GDM1 (cell line): ENCODE data around the gene ATP6V1F.
A peak's percentile ranks its signal among the peaks of the same experiment; 100 is the strongest.

Source experiments
- DNase-seq: peaks from one replicate; lab custom pipeline; 2025; lab: John Stamatoyannopoulos, UW

The ATP6V1F gene

DNA sequence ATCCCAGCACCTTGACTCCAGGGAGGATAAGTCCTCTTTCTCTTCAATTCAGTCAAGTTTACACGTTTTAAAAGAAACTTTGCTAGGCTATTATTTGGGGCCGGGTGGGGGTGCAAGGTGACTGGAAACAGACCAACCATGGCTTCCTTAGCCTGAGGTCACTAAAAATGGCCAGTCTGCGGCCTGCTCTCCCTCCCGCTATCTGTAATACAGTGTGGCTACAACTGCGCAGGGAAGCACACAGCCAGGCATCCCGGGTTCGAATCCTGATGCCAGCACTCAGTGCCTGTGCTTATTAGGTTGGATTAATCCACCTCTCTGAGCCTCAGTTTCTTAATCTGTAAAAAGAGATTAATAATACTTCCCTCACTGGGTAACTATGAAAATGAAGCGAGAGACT lies 19.5 kb downstream of the ATP6V1F start:
- DNase-seq = no peak

GRCh38 chr7:128883622-128884448 lies 21.2 kb downstream of the ATP6V1F start:
- DNase-seq = peak; percentile 64

- DNase-seq = no peak
Observed at GRCh38 chr7:128884561-128885369, 22.1 kb downstream of the ATP6V1F start.

DNA sequence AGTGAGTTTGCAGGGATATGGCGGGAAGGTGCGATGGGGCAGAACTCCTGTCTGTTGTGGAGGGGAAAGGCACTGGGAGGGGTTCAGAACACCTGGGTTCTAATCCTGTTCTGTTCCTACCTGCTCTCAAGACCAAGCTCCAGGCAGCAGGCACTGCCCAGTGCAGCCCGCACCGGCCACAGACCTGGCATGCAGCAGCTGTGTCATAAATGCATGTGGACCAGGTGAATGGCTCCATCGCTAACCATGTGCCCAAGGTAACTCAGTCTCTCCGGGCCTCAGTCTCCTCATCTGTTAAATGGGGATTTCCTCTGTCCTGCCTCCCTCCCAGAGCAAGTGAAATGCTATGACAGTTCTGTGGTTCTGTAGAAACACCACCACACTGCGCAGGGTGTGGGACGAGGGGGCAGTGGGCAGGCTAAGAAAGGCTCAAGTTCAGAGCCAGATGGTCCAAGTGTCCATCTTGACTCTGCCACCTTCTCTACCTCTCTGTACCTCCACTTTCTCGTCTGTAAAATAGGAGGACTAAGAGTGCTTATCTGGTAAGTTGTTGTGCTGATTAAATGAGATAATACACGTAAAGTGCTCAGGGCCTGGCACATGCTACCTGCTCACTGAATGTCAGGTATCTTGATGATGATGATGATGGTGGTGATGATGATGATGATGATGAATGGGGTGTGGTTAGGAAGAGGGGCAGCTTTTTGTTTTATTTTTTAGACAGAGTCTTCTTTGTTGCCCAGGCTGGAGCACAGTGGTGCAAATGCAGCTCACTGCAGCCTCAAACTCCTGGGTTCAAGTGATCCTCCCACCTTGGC lies 22.9 kb downstream of the ATP6V1F start:
- no peak for DNase-seq

GRCh38 chr7:128886391-128887168 lies 23.9 kb downstream of the ATP6V1F start:
- DNase-seq = no peak

DNA sequence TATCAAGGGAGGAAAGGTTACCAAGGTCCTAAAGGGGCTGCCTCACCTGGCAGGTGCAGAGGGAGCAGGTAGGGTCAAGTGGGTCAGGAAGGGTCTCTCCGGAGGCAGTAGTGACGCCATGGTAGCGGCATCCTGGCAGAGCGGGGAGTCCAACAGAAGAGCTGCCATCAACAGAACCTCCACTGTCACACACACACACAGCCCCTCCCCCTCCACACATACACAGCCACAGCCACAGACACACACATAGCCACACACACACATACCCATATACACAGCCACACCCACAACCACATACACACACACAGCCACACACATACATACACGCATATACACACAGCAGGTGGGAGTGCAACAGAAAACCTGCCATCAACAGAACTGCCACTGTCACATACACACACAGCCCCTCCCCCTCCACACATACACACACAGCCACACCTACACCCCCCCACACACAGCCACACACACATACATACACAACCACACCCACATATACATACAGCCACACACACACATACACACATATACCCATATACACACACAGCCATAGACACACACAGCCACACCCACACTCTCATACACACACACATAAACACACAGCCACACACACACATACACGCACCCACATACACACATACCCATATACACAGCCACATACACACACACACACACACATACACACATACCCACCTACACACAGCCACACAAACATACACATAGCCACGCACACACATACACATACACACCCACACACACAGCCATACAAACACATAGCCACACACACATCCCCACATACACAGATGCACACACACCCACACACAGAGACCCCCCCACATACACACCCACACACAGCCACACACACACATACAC lies 24.7 kb downstream of the ATP6V1F start:
- DNase-seq = no peak

DNA sequence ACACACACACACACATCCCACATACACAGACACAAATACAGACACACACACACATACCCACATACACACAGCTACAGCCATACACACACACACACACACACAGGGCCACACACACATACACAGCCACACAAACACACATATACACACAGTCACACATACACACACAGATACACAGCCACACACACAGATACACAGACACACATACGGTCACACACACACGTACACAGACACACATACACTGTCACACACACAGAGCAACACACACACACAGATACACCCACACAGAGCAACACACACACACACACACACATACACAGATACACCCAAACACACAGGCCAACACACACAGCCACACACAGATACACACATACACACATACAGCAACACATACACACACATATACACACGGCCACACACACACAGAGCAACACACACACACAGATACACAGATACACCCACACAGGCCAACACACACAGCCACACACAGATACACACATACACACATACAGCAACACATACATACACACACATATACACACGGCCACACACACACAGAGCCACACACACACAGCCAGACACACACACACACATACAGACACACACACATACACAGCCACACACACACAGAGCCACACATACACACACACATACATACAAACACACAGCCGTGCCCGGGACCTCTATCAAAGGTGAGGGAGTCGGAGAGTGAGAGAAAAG lies 25.5 kb downstream of the ATP6V1F start:
- DNase-seq = no peak

DNA sequence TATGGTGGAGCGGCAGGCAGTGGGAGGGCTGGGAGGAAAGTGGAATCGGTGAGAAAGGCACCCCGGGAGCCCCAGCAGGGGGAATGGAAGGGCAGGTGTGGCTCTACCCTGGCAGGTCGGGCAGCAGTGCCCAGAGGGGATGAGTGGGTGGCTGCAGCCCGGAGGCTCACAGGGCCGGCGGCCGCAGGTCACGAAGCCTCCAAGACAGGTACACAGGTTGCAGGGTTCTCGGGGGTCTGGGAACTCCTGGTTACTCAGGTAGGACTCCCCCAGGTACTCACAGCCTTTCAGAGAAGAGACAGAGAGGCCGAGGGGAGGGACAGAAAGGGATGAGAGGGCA lies 26.1 kb downstream of the ATP6V1F start:
- no peak for DNase-seq

DNA sequence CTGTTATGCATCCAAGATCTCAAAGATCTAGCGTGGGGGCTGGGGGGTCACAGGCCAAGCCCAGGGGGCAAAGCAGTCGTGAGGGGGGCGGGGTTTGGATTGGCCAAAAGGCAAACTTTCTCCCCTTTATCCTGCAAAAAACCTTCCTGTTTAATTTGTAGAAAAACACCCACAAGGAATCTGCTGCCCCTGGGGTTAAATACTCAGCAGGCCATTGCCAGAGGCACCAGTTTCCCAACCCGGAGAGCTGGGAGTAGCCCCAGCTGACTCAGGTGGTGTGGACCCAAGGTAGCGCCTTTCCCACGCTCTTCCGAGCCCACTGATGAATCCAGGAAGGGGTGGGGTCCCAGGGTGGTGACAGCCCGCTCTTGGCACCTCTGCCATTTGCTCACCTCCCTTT lies 26.5 kb downstream of the ATP6V1F start:
- no peak for DNase-seq

GRCh38 chr7:128890306-128891109 lies 27.9 kb downstream of the ATP6V1F start:
- no peak for DNase-seq

GRCh38 chr7:128891110-128891941 lies 28.7 kb downstream of the ATP6V1F start:
- DNase-seq = no peak

- DNase-seq = no peak
Observed at GRCh38 chr7:128891942-128892269, 29.2 kb downstream of the ATP6V1F start.

- no peak for DNase-seq
Observed at GRCh38 chr7:128892521-128893250, 30.0 kb downstream of the ATP6V1F start.

GRCh38 chr7:128893251-128894100 lies 30.8 kb downstream of the ATP6V1F start:
- no peak for DNase-seq

- DNase-seq = no peak
Observed at GRCh38 chr7:128894101-128894440, 31.4 kb downstream of the ATP6V1F start.

DNA sequence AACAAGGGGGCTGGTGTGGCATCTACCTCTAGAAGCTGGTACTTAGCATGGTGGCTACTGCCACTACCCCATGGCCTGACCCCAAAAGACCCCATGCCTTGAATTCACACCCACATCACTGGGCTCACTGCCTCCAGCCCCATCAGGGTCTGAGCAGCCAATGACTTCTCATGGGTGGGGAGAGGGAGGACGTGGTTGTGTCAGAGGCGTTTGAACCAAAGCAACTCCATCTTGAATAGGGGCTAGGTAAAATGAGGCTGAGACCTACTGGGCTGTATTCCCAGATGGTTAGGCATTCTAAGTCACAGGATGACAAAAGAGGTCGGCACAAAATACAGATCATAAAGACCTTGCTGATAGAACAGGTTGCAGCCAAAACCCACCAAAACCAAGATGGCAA lies 32.7 kb downstream of the ATP6V1F start:
- no peak for DNase-seq

GRCh38 chr7:128899392-128899791 lies 36.7 kb downstream of the ATP6V1F start:
- no peak for DNase-seq
